Neural progenitor cell (in vitro differentiated cells): ENCODE data around the gene HOMER2.

Source experiments
- CTCF ChIP-seq: fragments of 200-600 bp; sonication (generic); IDR thresholded peaks from 2 replicates; pipeline ENCODE4 v1.5.1; 2017; ENCODE audit warnings: antibody characterized with exemption, mild to moderate bottlenecking
- EZH2 ChIP-seq: fragments of 200-600 bp; sonication (generic); IDR thresholded peaks from 2 replicates; pipeline ENCODE4 v1.6.1; 2017; ENCODE audit warnings: antibody characterized with exemption, mild to moderate bottlenecking, moderate library complexity

GRCh38 chr15:82830427-82831173 lies 121.9 kb downstream of the HOMER2 start:
- TF ChIP-seq EZH2 (no peak), CTCF (no peak)
